Breast epithelium (tissue), 4 donors: ENCODE results near the gene KLHL26. TPM values are rescaled to one million over a fixed set of nuclear protein-coding genes. Genes with fewer than 3 reads are reported as not detected.
"Not testable (repeated sequence)": the region's sequence is repeated elsewhere in the genome, so short reads cannot be mapped to it uniquely, and the experiment has no call there.

Experiments used
- DNase-seq, 2 donors: peaks; one replicate each; pipeline ENCODE4 v3.0.0-alpha.2; 2019; ENCODE audit warnings: low spot score in 2 of 2
- H3K27ac ChIP-seq, 2 donors: fragments of 200-600 bp; sonication (generic) in 1 of 2; one replicate each; pipeline ENCODE4 v1.5.1; 2016 to 2019; ENCODE audit warnings: mild to moderate bottlenecking in 1 of 2
- H3K27me3 ChIP-seq, 2 donors: fragments of 200-600 bp; sonication (generic) in 1 of 2; one replicate each; pipeline versions ENCODE4 v1.5.1 to v1.6.0; 2017 to 2019; ENCODE audit warnings: control low read depth in 1 of 2, mild to moderate bottlenecking in 1 of 2
- H3K36me3 ChIP-seq: fragments of 200-600 bp; one replicate; pipeline ENCODE4 v1.5.1; 2019
- H3K4me1 ChIP-seq, 2 donors: fragments of 200-600 bp; sonication (generic); one replicate each; pipeline ENCODE4 v1.5.1; 2016 to 2019; ENCODE audit warnings: control low read depth in 1 of 2
- H3K4me3 ChIP-seq, 3 donors: fragments of 200-600 bp; sonication (generic); 1 replicate in 2 of 3; 2 replicates in 1 of 3; pipeline ENCODE4 v1.5.1; 2016 to 2019; ENCODE audit warnings: mild to moderate bottlenecking in 3 of 3, moderate library complexity in 2 of 3
- H3K9me3 ChIP-seq, 2 donors: fragments of 200-600 bp; sonication (generic) in 1 of 2; one replicate each; pipeline ENCODE4 v1.5.1; 2016 to 2019; ENCODE audit warnings: control low read depth in 1 of 2
- POLR2A ChIP-seq: fragments of 450-650 bp; IDR thresholded peaks from one replicate; pipeline ENCODE4 v1.6.1; 2016; ENCODE audit warnings: antibody characterized with exemption, mild to moderate bottlenecking, moderate library complexity
- POLR2AphosphoS5 ChIP-seq, 3 donors: sonication (generic); formaldehyde crosslinking; IDR thresholded peaks; one replicate each; pipeline ENCODE4 v1.6.1; 2017; ENCODE audit warnings: antibody characterized with exemption in 3 of 3
- intact Hi-C: fragments of 100-400 bp; cut with DNase I; formaldehyde crosslinking; loops from one replicate; pipeline ENCODE4 v1.15.1; 2023; ENCODE audit warnings: low total_unique reads
- total RNA-seq, 3 donors: library from RNA; depleted of rRNA; stranded (reverse); fragments of >200 nt; gene quantifications; one replicate each; pipeline ENCODE4 v1.1.0, GENCODE V29; 2016
- TF ChIP-seq, protein P1 (sequence below), 3 donors: fragments of 450-650 bp; IDR thresholded peaks; one replicate each; pipeline ENCODE4 v1.5.1; 2016 to 2017; ENCODE audit warnings: antibody characterized with exemption in 3 of 3, mild to moderate bottlenecking in 3 of 3, moderate library complexity in 3 of 3

KLHL26 gene
- total RNA-seq, 3 donors from 2014 or later, result 7.0 to 18.1 (median 14.7) TPM

DNA sequence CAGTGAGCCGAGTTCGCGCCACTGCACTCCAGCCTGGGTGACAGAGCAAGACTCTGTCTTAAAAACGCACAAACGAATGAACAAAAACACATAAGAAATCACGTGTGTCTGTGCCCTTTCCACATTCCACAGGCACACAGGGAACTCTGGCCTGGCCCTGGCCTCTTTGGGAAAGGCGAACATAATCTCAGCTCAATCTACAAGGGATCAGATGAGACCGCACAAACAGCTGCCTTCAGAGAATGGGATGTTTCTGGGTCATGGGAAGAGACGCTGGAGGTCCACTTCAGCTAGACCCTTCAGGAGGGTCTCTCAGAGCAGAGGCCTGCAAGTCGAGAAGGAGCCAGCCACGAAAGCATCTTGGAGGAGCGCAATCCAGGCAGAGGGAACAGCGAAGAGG lies 40.3 kb downstream of the KLHL26 start:
- Histone ChIP-seq H3K27ac (no peak overlapping the region), H3K4me3 (no peak overlapping the region), H3K27me3 (no peaks in the 10 kb centered on the region), H3K9me3 (no peaks in the 10 kb centered on the region), H3K4me1 (no peaks in the 10 kb centered on the region), H3K36me3 (no peaks in the 10 kb centered on the region)
- DNase-seq, result no peak
- no peak for TF ChIP-seq POLR2AphosphoS5 (IDR thresholded peaks at IDR 0.05)
- TF ChIP-seq POLR2A, result no peak
- TF ChIP-seq, protein P1, sequence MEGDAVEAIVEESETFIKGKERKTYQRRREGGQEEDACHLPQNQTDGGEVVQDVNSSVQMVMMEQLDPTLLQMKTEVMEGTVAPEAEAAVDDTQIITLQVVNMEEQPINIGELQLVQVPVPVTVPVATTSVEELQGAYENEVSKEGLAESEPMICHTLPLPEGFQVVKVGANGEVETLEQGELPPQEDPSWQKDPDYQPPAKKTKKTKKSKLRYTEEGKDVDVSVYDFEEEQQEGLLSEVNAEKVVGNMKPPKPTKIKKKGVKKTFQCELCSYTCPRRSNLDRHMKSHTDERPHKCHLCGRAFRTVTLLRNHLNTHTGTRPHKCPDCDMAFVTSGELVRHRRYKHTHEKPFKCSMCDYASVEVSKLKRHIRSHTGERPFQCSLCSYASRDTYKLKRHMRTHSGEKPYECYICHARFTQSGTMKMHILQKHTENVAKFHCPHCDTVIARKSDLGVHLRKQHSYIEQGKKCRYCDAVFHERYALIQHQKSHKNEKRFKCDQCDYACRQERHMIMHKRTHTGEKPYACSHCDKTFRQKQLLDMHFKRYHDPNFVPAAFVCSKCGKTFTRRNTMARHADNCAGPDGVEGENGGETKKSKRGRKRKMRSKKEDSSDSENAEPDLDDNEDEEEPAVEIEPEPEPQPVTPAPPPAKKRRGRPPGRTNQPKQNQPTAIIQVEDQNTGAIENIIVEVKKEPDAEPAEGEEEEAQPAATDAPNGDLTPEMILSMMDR (IDR thresholded peaks at IDR 0.05), result no peak
- intact Hi-C loops, result no loop called here

DNA sequence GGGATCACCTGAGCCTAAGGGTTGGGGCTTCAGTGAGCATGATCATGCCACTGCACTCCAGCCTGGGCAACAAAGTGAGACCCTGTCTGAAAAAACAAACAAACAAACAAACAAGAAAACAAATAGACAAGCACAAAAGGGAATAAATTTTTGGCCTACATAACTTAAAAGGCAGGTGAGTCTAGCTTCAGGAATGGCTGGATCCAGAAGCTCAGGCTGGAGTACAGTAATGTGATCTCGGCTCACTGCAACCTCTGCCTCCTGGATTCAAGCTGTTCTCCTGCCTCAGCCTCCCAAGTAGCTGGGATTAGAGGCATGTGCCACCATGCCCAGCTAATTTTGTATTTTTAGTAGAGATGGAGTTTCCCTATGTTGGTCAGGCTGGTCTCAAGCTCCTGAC lies 43.3 kb downstream of the KLHL26 start:
- not testable (repeated sequence) for H3K9me3 ChIP-seq, H3K27ac ChIP-seq, DNase-seq, H3K36me3 ChIP-seq, H3K27me3 ChIP-seq, H3K4me3 ChIP-seq, H3K4me1 ChIP-seq
- intact Hi-C loops, result loop anchor here (5.0 kb wide), 1 partner anchor 1358 kb away; no protein-coding TSS in a partner anchor

DNA sequence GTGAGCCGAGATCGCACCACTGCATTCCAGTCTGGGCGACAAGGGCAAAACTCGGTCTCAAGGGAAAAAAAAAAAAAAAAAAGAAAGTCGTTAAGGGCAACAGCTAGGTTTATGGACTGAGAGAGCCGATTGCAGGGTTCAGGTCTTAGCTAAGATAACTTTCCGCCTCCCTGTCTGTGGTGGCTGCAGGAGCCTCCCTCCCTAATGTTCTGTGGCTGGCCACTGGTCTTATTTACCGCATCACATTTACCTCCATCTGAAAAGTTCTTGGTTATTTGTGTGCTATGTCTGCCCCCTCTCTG lies 45.9 kb downstream of the KLHL26 start:
- H3K4me1 ChIP-seq, result peaks cover 0 to 6% of the 10 kb centered on the region in 2 donors
- no peaks in the 10 kb centered on the region for H3K27me3 ChIP-seq
- peak overlapping the region; percentile 83 to 91 for H3K27ac ChIP-seq
- no peak for DNase-seq
- intact Hi-C loops, result loop anchor here (1.0 to 5.0 kb wide), 2 partner anchors 24 to 1360 kb away; no protein-coding TSS in a partner anchor
- TF ChIP-seq, protein P1 (IDR thresholded peaks at IDR 0.05), result no peak
- TF ChIP-seq POLR2A, result no peak
- TF ChIP-seq POLR2AphosphoS5 (IDR thresholded peaks at IDR 0.05), result no peak
- H3K36me3 ChIP-seq, result no peaks in the 10 kb centered on the region
- H3K4me3 ChIP-seq, result peak overlapping the region; percentile 53 to 88 (median 56)
- no peaks in the 10 kb centered on the region for H3K9me3 ChIP-seq

- intact Hi-C loops, result loop anchor here (1.0 to 5.0 kb wide), 2 partner anchors 25 to 1361 kb away; no protein-coding TSS in a partner anchor
- Histone ChIP-seq H3K27ac (peak within 1 kb of the TSS; percentile 83 to 91), H3K27me3 (no peaks in the 10 kb centered on the region), H3K36me3 (no peaks in the 10 kb centered on the region), H3K4me1 (peaks cover 0 to 6% of the 10 kb centered on the region in 2 donors), H3K4me3 (peak within 1 kb of the TSS; percentile 53 to 88 (median 56)), H3K9me3 (no peaks in the 10 kb centered on the region)
- peak; percentile 82 to 90 for DNase-seq
- TF ChIP-seq POLR2A, result peak; percentile 15
- TF ChIP-seq, protein P1 (IDR thresholded peaks at IDR 0.05), result no peak
- TF ChIP-seq POLR2AphosphoS5 (IDR thresholded peaks at IDR 0.05), result peak in 2 of 3 donors; percentile 41 to 54
These were observed 46.5 kb downstream of the KLHL26 start, which contains the start of gene CRTC1 for GRCh38 chr19:18683109-18683957. TSS of gene CRTC1 (plus strand) at chr19:18683680. CDS start at chr19:18683703, 23 bp downstream.

DNA sequence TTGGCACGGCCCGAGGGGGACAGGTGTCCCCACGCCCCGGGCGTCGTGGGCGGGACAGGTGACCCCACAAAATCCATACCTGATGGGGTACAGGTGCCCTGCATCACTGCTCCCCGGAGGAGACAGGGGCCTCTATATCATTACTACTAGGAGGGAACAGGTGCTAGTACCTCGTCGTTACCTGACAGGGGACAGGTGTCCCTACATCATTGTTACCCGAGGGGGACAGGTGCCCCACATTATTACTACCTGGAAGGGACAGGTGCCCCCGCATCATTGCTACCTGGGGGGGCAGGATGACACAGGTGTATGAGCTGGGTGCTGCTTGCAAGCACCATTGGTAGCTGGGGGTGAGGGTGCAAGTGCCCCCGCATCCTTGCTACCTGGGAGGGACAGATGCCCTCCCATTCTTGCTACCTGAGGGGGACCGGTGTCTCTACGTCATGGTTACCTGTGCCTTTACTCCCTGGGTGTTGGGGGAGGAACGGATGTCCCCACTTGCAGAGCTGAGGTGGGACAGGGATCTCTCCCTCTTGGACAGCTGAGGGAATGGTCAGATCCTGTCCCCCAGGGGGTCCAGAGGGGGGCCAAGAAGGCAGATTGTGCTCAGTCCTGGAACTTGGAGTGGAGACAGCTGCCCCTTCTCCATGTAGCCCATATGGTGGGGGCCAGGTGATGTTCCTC lies 47.3 kb downstream of the KLHL26 start:
- Histone ChIP-seq H3K27ac (peak overlapping the region in 1 of 2 donors; percentile 91), H3K36me3 (no peaks in the 10 kb centered on the region), H3K9me3 (no peaks in the 10 kb centered on the region), H3K4me1 (peaks cover 0 to 6% of the 10 kb centered on the region in 2 donors), H3K27me3 (no peaks in the 10 kb centered on the region), H3K4me3 (peak overlapping the region; percentile 53 to 88 (median 56))
- no peak for TF ChIP-seq POLR2A
- TF ChIP-seq, protein P1 (IDR thresholded peaks at IDR 0.05), result no peak
- TF ChIP-seq POLR2AphosphoS5 (IDR thresholded peaks at IDR 0.05), result no peak
- no peak for DNase-seq
- intact Hi-C loops, result loop anchor here (1.0 to 5.0 kb wide), 2 partner anchors 26 to 1362 kb away; no protein-coding TSS in a partner anchor
